Astrocyte (in vitro differentiated cells and primary cell): ENCODE results near the gene CNTNAP2. TPM values are rescaled to one million over a fixed set of nuclear protein-coding genes. Genes with fewer than 3 reads are reported as not detected.

Experiments
- DNase-seq: peaks from one replicate; pipeline ENCODE4 v3.0.0-alpha.2; 2010; ENCODE audit warnings: low read depth
- FAIRE-seq: peaks from 2 replicates; lab custom pipeline; 2011; peaks lifted over from hg19 to GRCh38; lab: Jason Lieb, UNC
- H2AFZ ChIP-seq: 2 replicates; pipeline ENCODE4 v1.6.0; 2012; ENCODE audit warnings: low read depth, low read length, inconsistent platforms
- H3K27ac ChIP-seq: 2 replicates; pipeline ENCODE4 v1.5.1; 2011; ENCODE audit warnings: low read depth, low read length, inconsistent platforms
- H3K27me3 ChIP-seq: 2 replicates; pipeline ENCODE4 v1.6.0; 2011; ENCODE audit warnings: low read length, inconsistent platforms; ENCODE audit not compliant: insufficient read depth
- H3K36me3 ChIP-seq: 2 replicates; pipeline ENCODE4 v1.5.1; 2011; ENCODE audit warnings: low read length, inconsistent platforms; ENCODE audit not compliant: insufficient read depth
- H3K4me1 ChIP-seq: 2 replicates; pipeline ENCODE4 v1.5.1; 2011; ENCODE audit warnings: low read length, inconsistent platforms; ENCODE audit not compliant: insufficient read depth
- H3K4me2 ChIP-seq: 2 replicates; pipeline ENCODE4 v1.6.0; 2012; ENCODE audit warnings: low read length, inconsistent platforms
- H3K4me3 ChIP-seq: 2 replicates; pipeline ENCODE4 v1.5.1; 2011; ENCODE audit warnings: low read depth, mild to moderate bottlenecking, low read length, inconsistent platforms; ENCODE audit not compliant: insufficient read depth
- H3K79me2 ChIP-seq: 2 replicates; pipeline ENCODE4 v1.6.0; 2012; ENCODE audit warnings: mild to moderate bottlenecking, low read length, inconsistent platforms; ENCODE audit not compliant: insufficient read depth
- H3K9ac ChIP-seq: 2 replicates; pipeline ENCODE4 v1.6.0; 2012; ENCODE audit warnings: mild to moderate bottlenecking, low read length, inconsistent platforms
- H3K9me3 ChIP-seq: 2 replicates; pipeline ENCODE4 v1.5.1; 2012; ENCODE audit warnings: low read depth, mild to moderate bottlenecking, low read length, inconsistent platforms; ENCODE audit not compliant: insufficient read depth
- H4K20me1 ChIP-seq: 2 replicates; pipeline ENCODE4 v1.6.0; 2012; ENCODE audit warnings: low read length, inconsistent platforms; ENCODE audit not compliant: insufficient read depth
- H3K27ac Mint-ChIP-seq: one replicate; pipeline ENCODE4 v1.8.0; 2021; ENCODE audit warnings: mild to moderate bottlenecking, mixed read lengths; ENCODE audit not compliant: unreplicated experiment
- H3K27me3 Mint-ChIP-seq: one replicate; pipeline ENCODE4 v1.8.0; 2021; ENCODE audit warnings: low read depth, mixed read lengths; ENCODE audit not compliant: unreplicated experiment
- H3K36me3 Mint-ChIP-seq: one replicate; pipeline ENCODE4 v1.8.0; 2021; ENCODE audit warnings: low read depth, mixed read lengths; ENCODE audit not compliant: unreplicated experiment
- H3K4me1 Mint-ChIP-seq: one replicate; pipeline ENCODE4 v1.8.0; 2021; ENCODE audit warnings: low read depth, mixed read lengths; ENCODE audit not compliant: unreplicated experiment
- H3K4me3 Mint-ChIP-seq: one replicate; pipeline ENCODE4 v1.8.0; 2021; ENCODE audit warnings: mild to moderate bottlenecking, moderate library complexity, mixed read lengths; ENCODE audit not compliant: unreplicated experiment
- H3K9me3 Mint-ChIP-seq: one replicate; pipeline ENCODE4 v1.8.0; 2021; ENCODE audit warnings: mild to moderate bottlenecking, mixed read lengths; ENCODE audit not compliant: unreplicated experiment
- EZH2 ChIP-seq: IDR thresholded peaks from 2 replicates; pipeline ENCODE4 v1.6.1; 2012; ENCODE audit warnings: mild to moderate bottlenecking, low read length, inconsistent platforms; ENCODE audit not compliant: insufficient read depth
- total RNA-seq: library from RNA; stranded (reverse); gene quantifications from 2 replicates; pipeline ENCODE4 v1.2.1, GENCODE V29; 2021
- TF ChIP-seq, protein P1 (sequence below): IDR thresholded peaks from 2 replicates; pipeline ENCODE4 v1.5.1; 2011; ENCODE audit warnings: low read depth, mild to moderate bottlenecking, inconsistent platforms, low read length, moderate library complexity; ENCODE audit not compliant: insufficient read depth

The CNTNAP2 gene
- total RNA-seq, 1 donor from 2014 or later: 20.0 TPM

DNA sequence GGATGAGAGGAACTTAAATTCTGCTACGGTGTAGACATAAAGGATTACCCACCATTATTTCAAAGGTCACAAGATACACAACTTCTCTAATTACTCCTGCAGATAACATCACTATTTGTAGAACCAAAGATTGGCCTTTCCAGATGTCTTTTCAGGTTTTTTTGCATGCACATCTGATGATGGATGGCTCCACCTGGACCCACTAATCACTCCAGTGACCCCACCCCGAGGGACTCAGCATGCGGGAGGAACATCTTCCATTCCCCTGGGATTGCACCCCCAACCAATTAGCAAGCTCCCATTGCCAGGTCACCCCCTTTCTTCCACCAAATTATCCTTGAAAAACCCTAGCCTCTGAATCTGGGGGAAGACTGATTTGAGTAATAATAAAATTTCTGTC lies 608.9 kb downstream of the CNTNAP2 start:
- no peaks in the 10 kb centered on the region for H3K9me3 Mint-ChIP-seq
- no peaks in the 10 kb centered on the region for H3K27me3 Mint-ChIP-seq
- DNase-seq (no peak), FAIRE-seq (no peak)
- no peaks in the 10 kb centered on the region for H4K20me1 ChIP-seq
- H3K27ac ChIP-seq: no peak overlapping the region
- no peaks in the 10 kb centered on the region for H3K36me3 Mint-ChIP-seq
- H3K4me1 ChIP-seq: no peaks in the 10 kb centered on the region
- no peak for TF ChIP-seq EZH2
- TF ChIP-seq, protein P1, sequence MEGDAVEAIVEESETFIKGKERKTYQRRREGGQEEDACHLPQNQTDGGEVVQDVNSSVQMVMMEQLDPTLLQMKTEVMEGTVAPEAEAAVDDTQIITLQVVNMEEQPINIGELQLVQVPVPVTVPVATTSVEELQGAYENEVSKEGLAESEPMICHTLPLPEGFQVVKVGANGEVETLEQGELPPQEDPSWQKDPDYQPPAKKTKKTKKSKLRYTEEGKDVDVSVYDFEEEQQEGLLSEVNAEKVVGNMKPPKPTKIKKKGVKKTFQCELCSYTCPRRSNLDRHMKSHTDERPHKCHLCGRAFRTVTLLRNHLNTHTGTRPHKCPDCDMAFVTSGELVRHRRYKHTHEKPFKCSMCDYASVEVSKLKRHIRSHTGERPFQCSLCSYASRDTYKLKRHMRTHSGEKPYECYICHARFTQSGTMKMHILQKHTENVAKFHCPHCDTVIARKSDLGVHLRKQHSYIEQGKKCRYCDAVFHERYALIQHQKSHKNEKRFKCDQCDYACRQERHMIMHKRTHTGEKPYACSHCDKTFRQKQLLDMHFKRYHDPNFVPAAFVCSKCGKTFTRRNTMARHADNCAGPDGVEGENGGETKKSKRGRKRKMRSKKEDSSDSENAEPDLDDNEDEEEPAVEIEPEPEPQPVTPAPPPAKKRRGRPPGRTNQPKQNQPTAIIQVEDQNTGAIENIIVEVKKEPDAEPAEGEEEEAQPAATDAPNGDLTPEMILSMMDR: no peak
- no peaks in the 10 kb centered on the region for H3K27me3 ChIP-seq
- H3K9ac ChIP-seq: no peak overlapping the region
- H3K4me3 ChIP-seq: no peak overlapping the region
- H3K79me2 ChIP-seq: no peaks in the 10 kb centered on the region
- no peak overlapping the region for H2AFZ ChIP-seq
- no peaks in the 10 kb centered on the region for H3K4me1 Mint-ChIP-seq
- H3K27ac Mint-ChIP-seq: no peak overlapping the region
- no peak overlapping the region for H3K4me2 ChIP-seq
- H3K9me3 ChIP-seq: no peaks in the 10 kb centered on the region
- H3K4me3 Mint-ChIP-seq: no peak overlapping the region
- H3K36me3 ChIP-seq: no peaks in the 10 kb centered on the region

GRCh38 chr7:146728141-146728540 lies 611.5 kb downstream of the CNTNAP2 start:
- Histone ChIP-seq H3K9me3 (no peaks in the 10 kb centered on the region), H3K79me2 (no peaks in the 10 kb centered on the region), H3K4me3 (no peak overlapping the region), H4K20me1 (no peaks in the 10 kb centered on the region), H3K27ac (no peak overlapping the region), H3K36me3 (no peaks in the 10 kb centered on the region), H3K27me3 (no peaks in the 10 kb centered on the region), H2AFZ (no peak overlapping the region), H3K9ac (no peak overlapping the region), H3K4me2 (no peak overlapping the region), H3K4me1 (no peaks in the 10 kb centered on the region)
- Mint-ChIP-seq H3K4me3 (no peak overlapping the region), H3K27ac (no peak overlapping the region), H3K9me3 (no peaks in the 10 kb centered on the region), H3K27me3 (no peaks in the 10 kb centered on the region), H3K36me3 (no peaks in the 10 kb centered on the region), H3K4me1 (no peaks in the 10 kb centered on the region)
- TF ChIP-seq, protein P1: no peak
- TF ChIP-seq EZH2: no peak
- no peak for DNase-seq
- no peak for FAIRE-seq

- Histone ChIP-seq H3K79me2 (no peaks in the 10 kb centered on the region), H3K4me1 (no peaks in the 10 kb centered on the region), H3K4me2 (no peak overlapping the region), H3K27ac (no peak overlapping the region), H3K36me3 (no peaks in the 10 kb centered on the region), H3K27me3 (no peaks in the 10 kb centered on the region), H3K9ac (no peak overlapping the region), H2AFZ (no peak overlapping the region), H3K9me3 (no peaks in the 10 kb centered on the region), H4K20me1 (no peaks in the 10 kb centered on the region), H3K4me3 (no peak overlapping the region)
- DNase-seq (no peak), FAIRE-seq (no peak)
- no peaks in the 10 kb centered on the region for H3K9me3 Mint-ChIP-seq
- no peak overlapping the region for H3K27ac Mint-ChIP-seq
- H3K4me1 Mint-ChIP-seq: no peaks in the 10 kb centered on the region
- TF ChIP-seq, protein P1: no peak
- TF ChIP-seq EZH2: no peak
- no peak overlapping the region for H3K4me3 Mint-ChIP-seq
- H3K36me3 Mint-ChIP-seq: no peaks in the 10 kb centered on the region
- H3K27me3 Mint-ChIP-seq: no peaks in the 10 kb centered on the region
Observed at GRCh38 chr7:146728611-146729010, 612.0 kb downstream of the CNTNAP2 start.
